Transverse colon (tissue), 4 donors: ENCODE measurements around the gene PMCH. TPM values are rescaled to one million over a fixed set of nuclear protein-coding genes. Genes with fewer than 3 reads are reported as not detected.

Source experiments
- DNase-seq: peaks from one replicate; pipeline ENCODE4 v3.0.0-alpha.2; 2019
- H3K27ac ChIP-seq, 4 donors: fragments of 200-600 bp; sonication (generic); 2 replicates each; pipeline ENCODE4 v1.5.1; 2016 to 2018; ENCODE audit warnings: inconsistent platforms in 4 of 4
- H3K27me3 ChIP-seq: fragments of 200-600 bp; sonication (generic); 2 replicates; pipeline ENCODE4 v1.5.1; 2017; ENCODE audit warnings: inconsistent platforms
- H3K36me3 ChIP-seq, 4 donors: fragments of 200-600 bp; sonication (generic); 2 replicates each; pipeline ENCODE4 v1.5.1; 2017 to 2019; ENCODE audit warnings: inconsistent platforms in 4 of 4
- H3K4me1 ChIP-seq, 4 donors: fragments of 200-600 bp; sonication (generic); 2 replicates each; pipeline ENCODE4 v1.5.1; 2017 to 2020; ENCODE audit warnings: inconsistent platforms in 4 of 4
- H3K4me3 ChIP-seq, 4 donors: fragments of 200-600 bp; sonication (generic); 1 replicate in 1 of 4; 2 replicates in 3 of 4; pipeline versions ENCODE4 v1.5.1 to v1.6.1; 2017 to 2019; ENCODE audit warnings: inconsistent platforms in 4 of 4
- H3K9me3 ChIP-seq, 2 donors: fragments of 200-600 bp; sonication (generic); 2 replicates each; pipeline ENCODE4 v1.5.1; 2017 to 2019; ENCODE audit warnings: inconsistent platforms in 2 of 2
- CTCF ChIP-seq, 5 experiments: fragments of 200-600 bp in 3 of 5; fragments of 450-650 bp in 2 of 5; sonication (generic) in 3 of 5; IDR thresholded peaks; 1 replicate in 2 of 5; 2 replicates in 3 of 5; pipeline ENCODE4 v1.5.1; 2016 to 2017; ENCODE audit warnings: antibody characterized with exemption in 5 of 5, inconsistent platforms in 3 of 5, mild to moderate bottlenecking in 2 of 5, moderate library complexity in 1 of 5
- EP300 ChIP-seq: sonication (generic); formaldehyde crosslinking; IDR thresholded peaks from one replicate; pipeline ENCODE4 v1.6.1; 2017; ENCODE audit warnings: antibody characterized with exemption, low read depth
- POLR2A ChIP-seq: fragments of 450-650 bp; IDR thresholded peaks from one replicate; pipeline ENCODE4 v1.6.1; 2016; ENCODE audit warnings: antibody characterized with exemption, mild to moderate bottlenecking, moderate library complexity
- POLR2AphosphoS5 ChIP-seq, 3 donors: sonication (generic); formaldehyde crosslinking; IDR thresholded peaks; one replicate each; pipeline ENCODE4 v1.6.1; 2016; ENCODE audit warnings: antibody characterized with exemption in 3 of 3
- WGBS, 2 donors: methylation state at CpG; one replicate each; pipeline ENCODE4 v1.1.5; 2018; ENCODE audit warnings: low coverage in 1 of 2; 5-methylcytosine and 5-hydroxymethylcytosine counted together
- in situ Hi-C, 4 donors: fragments of 200-750 bp; cut with MboI; loops; one replicate each; pipeline versions ENCODE4 v1.15.0 to v1.15.1; 2017; ENCODE audit warnings: low sequenced_read_pairs in 3 of 4, low pct_ligation_motif_present in 1 of 4, low pct_unique_long_range_greater_than_20kb in 1 of 4
- intact Hi-C: fragments of 100-400 bp; cut with DNase I; formaldehyde crosslinking; loops from one replicate; pipeline ENCODE4 v1.15.1; 2023; ENCODE audit warnings: low total_unique reads
- total RNA-seq, 4 donors: library from RNA; depleted of rRNA; stranded (reverse); fragments of >200 nt; gene quantifications; one replicate each; pipeline ENCODE4 v1.1.0, GENCODE V29; 2016

The PMCH gene
- total RNA-seq, 4 donors from 2014 or later = not detected

- H3K36me3 ChIP-seq = no peaks in the 10 kb centered on the region
- no peaks in the 10 kb centered on the region for H3K9me3 ChIP-seq
- DNase-seq = no peak
- no peak overlapping the region for H3K27ac ChIP-seq
- intact Hi-C loops (no loop called here), in situ Hi-C loops (no loop called here)
- TF ChIP-seq CTCF (IDR thresholded peaks at IDR 0.05) = no peak
- TF ChIP-seq POLR2AphosphoS5 (IDR thresholded peaks at IDR 0.05) = no peak
- TF ChIP-seq EP300 = no peak
- TF ChIP-seq POLR2A = no peak
- no peaks in the 10 kb centered on the region for H3K27me3 ChIP-seq
- H3K4me1 ChIP-seq = no peaks in the 10 kb centered on the region
- H3K4me3 ChIP-seq = no peak overlapping the region
- 80 to 81% methylated on average over 4 of the region's 4 CpGs for WGBS, 2 donors
These were observed 4.9 kb upstream of the PMCH start for GRCh38 chr12:102202556-102202955.

GRCh38 chr12:102201436-102202061, 3.9 kb upstream of the PMCH start:
- H3K4me3 ChIP-seq = no peak overlapping the region
- no peak overlapping the region for H3K27ac ChIP-seq
- in situ Hi-C loops = no loop called here
- intact Hi-C loops = no loop called here
- no peak for DNase-seq
- WGBS, 2 donors = 82 to 83% methylated on average over 3 of the region's 3 CpGs
- TF ChIP-seq CTCF (IDR thresholded peaks at IDR 0.05) = no peak
- no peak for TF ChIP-seq POLR2A
- no peak for TF ChIP-seq POLR2AphosphoS5 (IDR thresholded peaks at IDR 0.05)
- no peak for TF ChIP-seq EP300
- no peaks in the 10 kb centered on the region for H3K36me3 ChIP-seq
- H3K27me3 ChIP-seq = no peaks in the 10 kb centered on the region
- no peaks in the 10 kb centered on the region for H3K4me1 ChIP-seq
- H3K9me3 ChIP-seq = no peaks in the 10 kb centered on the region

- in situ Hi-C loops = no loop called here
- WGBS, 2 donors = 86 to 88% methylated on average over 4 of the region's 4 CpGs
These were observed 1.8 kb downstream of the PMCH start for GRCh38 chr12:102195826-102196225.

GRCh38 chr12:102182635-102183034, 15.0 kb downstream of the PMCH start:
- TF ChIP-seq POLR2A = no peak
- no peak for TF ChIP-seq EP300
- no peak for TF ChIP-seq CTCF (IDR thresholded peaks at IDR 0.05)
- no peak for TF ChIP-seq POLR2AphosphoS5 (IDR thresholded peaks at IDR 0.05)
- Histone ChIP-seq H3K27me3 (no peaks in the 10 kb centered on the region), H3K4me1 (no peaks in the 10 kb centered on the region), H3K36me3 (no peaks in the 10 kb centered on the region), H3K9me3 (no peaks in the 10 kb centered on the region), H3K27ac (no peak overlapping the region), H3K4me3 (no peak overlapping the region)
- no peak for DNase-seq
- WGBS, 2 donors = 67 to 72% methylated on average over 2 of the region's 2 CpGs
- intact Hi-C loops = no loop called here
- in situ Hi-C loops = no loop called here

More at GRCh38 chr12:102195826-102196225, 1.8 kb downstream of the PMCH start:
- Histone ChIP-seq H3K4me3 (no peak overlapping the region), H3K4me1 (no peaks in the 10 kb centered on the region), H3K36me3 (no peaks in the 10 kb centered on the region), H3K9me3 (no peaks in the 10 kb centered on the region), H3K27me3 (no peaks in the 10 kb centered on the region), H3K27ac (no peak overlapping the region)
- no peak for DNase-seq
- TF ChIP-seq POLR2A (no peak), CTCF (IDR thresholded peaks at IDR 0.05) (no peak), EP300 (no peak), POLR2AphosphoS5 (IDR thresholded peaks at IDR 0.05) (no peak)
- intact Hi-C loops = no loop called here
